Naive B cell (primary cell): Measurements from ENCODE around the gene RXRA. TPM values are rescaled to one million over a fixed set of nuclear protein-coding genes. Genes with fewer than 3 reads are reported as not detected.

Source experiments
- ATAC-seq, 2 donors: fragments of 150-1000 bp; cut with Tn5 transposase; 2 replicates each; pipeline ENCODE4 v1.10.0; 2021; ENCODE audit warnings: low read depth in 2 of 2, mild to moderate bottlenecking in 2 of 2, moderate library complexity in 2 of 2
- DNase-seq: peaks from one replicate; pipeline ENCODE4 v3.0.0; 2022
- H3K27ac Mint-ChIP-seq, 6 donors: one replicate each; pipeline ENCODE4 v1.8.0; 2020 to 2022; ENCODE audit warnings: mild to moderate bottlenecking in 6 of 6, mixed read lengths in 6 of 6, moderate library complexity in 5 of 6, inconsistent platforms in 2 of 6
- H3K27me3 Mint-ChIP-seq, 3 donors: one replicate each; pipeline ENCODE4 v1.8.0; 2021 to 2022; ENCODE audit warnings: mixed read lengths in 3 of 3, mild to moderate bottlenecking in 1 of 3
- H3K36me3 Mint-ChIP-seq, 2 donors: one replicate each; pipeline ENCODE4 v1.8.0; 2020 to 2022; ENCODE audit warnings: mixed read lengths in 2 of 2, inconsistent platforms in 1 of 2, mild to moderate bottlenecking in 1 of 2
- H3K4me1 Mint-ChIP-seq, 3 donors: one replicate each; pipeline ENCODE4 v1.8.0; 2020 to 2022; ENCODE audit warnings: mixed read lengths in 3 of 3, inconsistent platforms in 1 of 3, mild to moderate bottlenecking in 1 of 3, moderate library complexity in 1 of 3
- H3K4me3 Mint-ChIP-seq, 8 donors: one replicate each; pipeline ENCODE4 v1.8.0; 2020 to 2022; ENCODE audit warnings: mild to moderate bottlenecking in 8 of 8, mixed read lengths in 8 of 8, moderate library complexity in 8 of 8, inconsistent platforms in 2 of 8
- H3K9me3 Mint-ChIP-seq, 7 donors: one replicate each; pipeline ENCODE4 v1.8.0; 2020 to 2022; ENCODE audit warnings: mixed read lengths in 7 of 7, mild to moderate bottlenecking in 5 of 7, inconsistent platforms in 2 of 7, moderate library complexity in 1 of 7
- polyA plus RNA-seq, 6 donors: library from polyadenylated mRNA; unstranded; fragments of 300-500 nt; fragmentation: Illumina TruSeq; gene quantifications; one replicate each; pipeline ENCODE4 v1.2.3, GENCODE V29; 2021; ENCODE audit warnings: low read depth in 6 of 6

The RXRA gene
- polyA plus RNA-seq, 6 donors from 2014 or later = 0.31 to 0.76 (median 0.50) TPM; not detected in 1

GRCh38 chr9:134481762-134482161 is 155.5 kb downstream of the RXRA start:
- H3K4me1 Mint-ChIP-seq = peaks cover 16 to 41% (median 26%) of the 10 kb centered on the region in 3 donors
- no peak for DNase-seq
- H3K27ac Mint-ChIP-seq = peak overlapping the region in 1 of 6 donors; percentile 42
- no peak for ATAC-seq
- H3K27me3 Mint-ChIP-seq = no peaks in the 10 kb centered on the region
- no peaks in the 10 kb centered on the region for H3K9me3 Mint-ChIP-seq
- H3K36me3 Mint-ChIP-seq = no peaks in the 10 kb centered on the region
- no peak overlapping the region for H3K4me3 Mint-ChIP-seq

- Mint-ChIP-seq H3K36me3 (no peaks in the 10 kb centered on the region), H3K27me3 (no peaks in the 10 kb centered on the region), H3K4me1 (peaks cover 16 to 45% (median 26%) of the 10 kb centered on the region in 3 donors), H3K27ac (no peak overlapping the region), H3K4me3 (peak overlapping the region in 2 of 8 donors; percentile 34 to 43), H3K9me3 (no peaks in the 10 kb centered on the region)
- no peak for DNase-seq
- no peak for ATAC-seq
Observed at GRCh38 chr9:134482226-134482625, 156.0 kb downstream of the RXRA start.

- Mint-ChIP-seq H3K9me3 (no peaks in the 10 kb centered on the region), H3K27ac (peak overlapping the region in 1 of 6 donors; percentile 60), H3K4me3 (peak overlapping the region in 1 of 8 donors; percentile 25), H3K27me3 (no peaks in the 10 kb centered on the region), H3K4me1 (peaks cover 21 to 48% (median 26%) of the 10 kb centered on the region in 3 donors), H3K36me3 (no peaks in the 10 kb centered on the region)
- DNase-seq (no peak), ATAC-seq (no peak)
Observed at GRCh38 chr9:134483361-134484184, 157.3 kb downstream of the RXRA start.

GRCh38 chr9:134484479-134484878 is 158.2 kb downstream of the RXRA start:
- H3K4me3 Mint-ChIP-seq = peak overlapping the region in 1 of 8 donors; percentile 58
- ATAC-seq (peak; percentile 62 to 71), DNase-seq (no peak)
- H3K27me3 Mint-ChIP-seq = peaks cover 0 to under 1% (median 0%) of the 10 kb centered on the region in 3 donors
- H3K36me3 Mint-ChIP-seq = no peaks in the 10 kb centered on the region
- no peaks in the 10 kb centered on the region for H3K9me3 Mint-ChIP-seq
- H3K27ac Mint-ChIP-seq = peak overlapping the region in 3 of 6 donors; percentile 61 to 97 (median 68)
- H3K4me1 Mint-ChIP-seq = peaks cover 21 to 51% (median 26%) of the 10 kb centered on the region in 3 donors

GRCh38 chr9:134485653-134486052 is 159.4 kb downstream of the RXRA start:
- no peaks in the 10 kb centered on the region for H3K36me3 Mint-ChIP-seq
- peak overlapping the region; percentile 53 to 87 (median 68) for H3K27ac Mint-ChIP-seq
- peak overlapping the region in 6 of 8 donors; percentile 29 to 78 (median 59) for H3K4me3 Mint-ChIP-seq
- peak; percentile 65 to 75 for ATAC-seq
- peaks cover 0 to 9% (median 0%) of the 10 kb centered on the region in 3 donors for H3K27me3 Mint-ChIP-seq
- peak; percentile 32 for DNase-seq
- peaks cover 25 to 53% (median 26%) of the 10 kb centered on the region in 3 donors for H3K4me1 Mint-ChIP-seq
- no peaks in the 10 kb centered on the region for H3K9me3 Mint-ChIP-seq

GRCh38 chr9:134486143-134486591 is 159.9 kb downstream of the RXRA start:
- peaks cover 0 to 9% (median under 1%) of the 10 kb centered on the region in 3 donors for H3K27me3 Mint-ChIP-seq
- H3K36me3 Mint-ChIP-seq = no peaks in the 10 kb centered on the region
- ATAC-seq = no peak
- peaks cover 25 to 54% (median 26%) of the 10 kb centered on the region in 3 donors for H3K4me1 Mint-ChIP-seq
- peak overlapping the region in 2 of 8 donors; percentile 37 to 58 for H3K4me3 Mint-ChIP-seq
- H3K27ac Mint-ChIP-seq = peak overlapping the region in 3 of 6 donors; percentile 53 to 85 (median 68)
- H3K9me3 Mint-ChIP-seq = no peaks in the 10 kb centered on the region
- no peak for DNase-seq

- H3K27ac Mint-ChIP-seq = peak overlapping the region in 2 of 6 donors; percentile 65 to 67
- DNase-seq (no peak), ATAC-seq (no peak)
- no peaks in the 10 kb centered on the region for H3K36me3 Mint-ChIP-seq
- peak overlapping the region in 1 of 8 donors; percentile 20 for H3K4me3 Mint-ChIP-seq
- peaks cover 29 to 58% (median 31%) of the 10 kb centered on the region in 3 donors for H3K4me1 Mint-ChIP-seq
- H3K27me3 Mint-ChIP-seq = peaks cover 0 to 9% (median 4%) of the 10 kb centered on the region in 3 donors
- H3K9me3 Mint-ChIP-seq = no peaks in the 10 kb centered on the region
Observed at GRCh38 chr9:134486596-134486995, 160.3 kb downstream of the RXRA start.

Other genes with a start within 250 kb of the RXRA start
- 10 to 100 TPM in 5 of 6 donors, 1 to 10 TPM in 1; 5.1 to 20.2 (median 12.3) TPM for gene WDR5, start 190.4 kb upstream of the RXRA start, polyA plus RNA-seq
- not detected for gene RNU6ATAC, start 161.9 kb upstream of the RXRA start, polyA plus RNA-seq